Stimulated activated CD4-positive, alpha-beta T cell treated with anti-CD3 and anti-CD28 coated beads, Interleukin-15, amount 100 ng/mL, for 1 hour (primary cell): ENCODE measurements around the gene CCDC88C.

Experiments used
- DNase-seq, 2 donors: peaks; one replicate each; pipeline ENCODE4 v3.0.0-alpha.2; 2020; ENCODE audit warnings: low read depth in 1 of 2, low spot score in 1 of 2

Gene CCDC88C

DNA sequence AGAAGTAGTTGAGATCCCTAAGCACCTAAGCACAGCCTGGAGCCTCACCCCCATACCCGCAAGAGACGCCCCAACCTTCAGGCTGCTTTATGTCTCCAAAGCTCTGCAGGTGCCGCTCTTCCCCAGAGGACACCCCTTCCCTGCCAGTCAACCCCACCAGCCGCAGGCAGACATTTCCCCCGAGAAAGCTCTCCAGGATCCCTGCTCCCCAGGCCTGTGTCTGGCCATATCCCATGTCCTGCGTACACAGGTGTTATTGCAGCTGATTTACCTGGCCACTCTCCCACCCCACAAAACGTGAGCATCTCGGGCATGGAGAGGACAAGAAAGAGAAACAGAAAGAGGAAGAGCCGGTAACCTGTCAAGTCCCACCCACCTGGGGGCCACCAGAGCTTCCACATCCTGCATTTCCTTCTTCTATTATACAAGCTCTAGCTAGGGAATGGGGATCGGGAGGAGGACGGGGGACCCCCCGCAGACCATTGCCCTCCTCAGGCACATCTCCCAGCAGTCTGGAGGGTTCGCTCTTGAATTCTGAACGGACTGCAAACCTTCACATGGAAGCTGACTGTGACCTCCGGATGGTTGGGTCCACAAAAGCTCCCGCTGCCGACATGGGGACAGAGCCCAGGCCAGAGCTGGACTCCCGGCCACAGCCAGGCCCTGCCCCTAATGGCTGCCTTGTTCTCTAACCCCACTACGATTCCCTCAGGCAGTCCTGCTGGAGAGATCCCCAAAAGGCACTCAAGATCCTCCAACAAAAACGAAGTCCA is 17.6 kb downstream of the CCDC88C start:
- no peak for DNase-seq

DNA sequence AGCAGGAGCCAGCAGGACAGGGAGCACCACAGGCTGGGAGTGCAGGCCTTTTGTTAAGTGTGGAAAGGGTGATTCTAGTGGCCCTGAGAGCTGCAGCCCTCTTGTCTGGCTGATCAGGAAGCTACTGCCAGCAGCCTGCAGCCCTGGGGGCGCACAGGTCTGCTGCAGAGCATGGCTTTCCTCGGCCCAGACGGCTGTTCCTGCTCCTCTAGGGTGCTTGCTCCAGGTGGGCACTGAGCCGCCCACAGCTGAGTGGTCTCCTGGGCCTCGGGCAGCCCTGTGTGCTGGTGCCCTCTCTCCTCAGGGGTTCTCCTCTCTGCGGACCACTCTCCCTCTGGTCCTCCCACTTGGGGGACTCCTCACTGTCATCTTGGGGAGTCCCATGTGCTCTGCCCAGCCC is 18.9 kb downstream of the CCDC88C start:
- DNase-seq: no peak

DNA sequence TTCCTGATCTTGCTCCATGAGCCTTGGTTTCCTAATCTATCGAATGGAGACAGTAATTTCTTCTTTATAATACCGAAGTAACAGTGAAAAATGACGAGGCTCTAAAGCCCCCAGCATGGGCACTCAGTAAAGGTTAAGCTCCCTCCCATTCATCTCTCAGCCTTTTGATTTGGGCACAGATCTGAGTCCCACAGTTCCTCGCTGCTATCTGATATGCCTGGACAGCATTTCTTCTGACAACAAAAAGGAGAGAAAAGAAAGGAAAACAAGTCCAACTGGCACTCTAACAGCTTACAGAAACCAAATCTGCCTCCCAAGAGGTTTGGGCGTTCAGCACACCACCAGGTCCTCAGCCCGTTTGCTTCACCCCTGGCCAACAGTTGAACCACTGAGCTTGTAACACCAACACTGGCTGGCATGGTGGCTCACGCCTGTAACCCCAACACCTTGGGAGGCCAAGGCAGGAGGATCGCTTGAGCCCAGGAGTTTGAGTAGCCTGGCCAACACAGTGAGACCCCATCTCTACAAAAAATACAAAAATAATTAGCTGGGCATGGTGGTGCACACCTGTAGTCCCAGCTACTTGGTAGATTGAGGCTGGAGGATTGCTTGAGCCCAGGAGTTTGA is 19.5 kb downstream of the CCDC88C start:
- DNase-seq: no peak

DNA sequence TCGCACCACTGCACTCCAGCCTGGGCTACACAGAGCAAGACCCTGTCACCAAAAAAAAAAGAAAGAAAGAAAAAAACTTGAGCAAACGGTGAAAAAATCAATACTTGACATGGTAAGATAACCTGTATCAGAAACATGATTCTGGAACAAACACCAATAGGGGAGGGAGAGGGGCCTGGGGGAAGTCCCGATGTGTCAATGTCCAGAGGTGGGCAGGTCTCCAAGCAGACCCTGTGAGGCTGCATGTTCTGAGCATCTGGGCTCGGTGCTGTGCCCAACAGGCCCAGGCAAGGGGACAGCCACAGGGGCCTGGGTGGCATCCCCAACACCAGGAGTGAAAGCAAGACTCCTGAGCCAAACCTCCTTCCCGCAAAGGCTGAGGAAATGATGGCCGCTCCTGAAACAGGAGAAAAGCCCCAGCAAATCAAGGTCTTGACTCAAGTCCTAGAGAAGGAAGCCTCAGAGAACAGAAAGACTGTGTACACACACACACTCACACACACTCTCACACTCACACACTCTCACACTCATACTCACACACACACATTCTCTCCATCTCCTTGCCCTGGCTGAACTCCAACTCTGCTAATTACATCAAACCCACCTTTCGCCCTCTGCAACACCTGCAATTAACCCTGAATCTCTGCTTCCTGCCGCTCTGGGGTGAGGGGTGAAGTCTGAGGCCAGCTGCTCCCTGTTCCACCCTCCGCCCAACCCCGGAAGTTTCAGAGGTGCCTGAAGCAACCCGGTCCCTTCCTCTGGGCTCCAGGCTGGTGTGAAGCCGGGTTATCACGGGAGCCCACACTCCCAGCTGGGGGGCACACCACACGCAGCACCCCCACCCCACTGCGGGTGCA is 20.4 kb downstream of the CCDC88C start:
- DNase-seq: peak in 1 of 2 donors; percentile 29

DNA sequence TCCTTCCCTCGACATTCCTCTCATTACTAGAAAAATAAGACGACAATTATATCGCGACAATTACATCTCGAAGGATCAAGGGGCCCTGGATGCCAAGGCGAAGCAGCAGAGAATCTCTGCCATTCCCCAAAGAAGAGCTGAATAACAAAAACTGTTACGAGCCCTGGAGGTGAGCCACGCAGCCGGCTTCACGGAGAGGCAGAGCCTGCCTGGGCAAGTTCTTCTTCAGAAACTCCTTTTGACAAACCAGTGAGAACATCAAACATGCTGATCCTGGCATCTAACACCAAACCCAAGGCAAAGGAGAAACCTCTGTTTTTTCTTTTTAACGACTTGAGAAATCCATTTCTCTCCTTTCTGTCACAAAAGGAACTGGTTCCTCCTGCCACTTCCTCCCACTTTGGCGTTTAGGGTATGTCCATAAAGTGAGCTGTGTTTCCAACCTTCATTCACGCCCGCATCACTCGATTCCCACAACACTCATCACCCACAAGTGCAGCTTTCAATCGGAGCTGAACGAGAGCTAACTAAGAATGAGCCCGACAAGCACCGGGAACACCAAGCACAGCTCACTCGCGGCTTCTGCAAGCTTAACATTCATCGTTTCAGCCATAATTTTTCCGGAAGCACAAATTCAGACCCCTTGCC is 21.5 kb downstream of the CCDC88C start:
- DNase-seq: no peak

DNA sequence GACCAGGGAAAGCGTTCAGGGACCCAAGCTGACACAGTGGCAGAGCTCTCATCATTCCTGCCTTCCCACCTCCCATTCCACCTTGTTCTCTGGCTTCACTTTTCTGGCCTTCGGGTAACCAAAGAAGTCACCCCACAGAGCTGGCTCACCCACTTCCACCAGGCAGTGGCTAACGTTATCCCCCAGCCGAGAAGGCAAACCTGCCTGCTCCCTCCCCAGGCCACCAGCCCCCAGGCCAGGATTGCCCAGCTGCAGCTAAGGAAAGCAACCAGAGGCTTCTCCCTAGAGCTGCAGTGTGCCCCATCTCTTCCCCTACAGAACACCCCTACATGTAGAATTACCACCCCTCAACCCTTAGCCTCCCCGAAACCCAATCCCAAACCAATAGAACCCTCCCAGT is 22.2 kb downstream of the CCDC88C start:
- no peak for DNase-seq

DNA sequence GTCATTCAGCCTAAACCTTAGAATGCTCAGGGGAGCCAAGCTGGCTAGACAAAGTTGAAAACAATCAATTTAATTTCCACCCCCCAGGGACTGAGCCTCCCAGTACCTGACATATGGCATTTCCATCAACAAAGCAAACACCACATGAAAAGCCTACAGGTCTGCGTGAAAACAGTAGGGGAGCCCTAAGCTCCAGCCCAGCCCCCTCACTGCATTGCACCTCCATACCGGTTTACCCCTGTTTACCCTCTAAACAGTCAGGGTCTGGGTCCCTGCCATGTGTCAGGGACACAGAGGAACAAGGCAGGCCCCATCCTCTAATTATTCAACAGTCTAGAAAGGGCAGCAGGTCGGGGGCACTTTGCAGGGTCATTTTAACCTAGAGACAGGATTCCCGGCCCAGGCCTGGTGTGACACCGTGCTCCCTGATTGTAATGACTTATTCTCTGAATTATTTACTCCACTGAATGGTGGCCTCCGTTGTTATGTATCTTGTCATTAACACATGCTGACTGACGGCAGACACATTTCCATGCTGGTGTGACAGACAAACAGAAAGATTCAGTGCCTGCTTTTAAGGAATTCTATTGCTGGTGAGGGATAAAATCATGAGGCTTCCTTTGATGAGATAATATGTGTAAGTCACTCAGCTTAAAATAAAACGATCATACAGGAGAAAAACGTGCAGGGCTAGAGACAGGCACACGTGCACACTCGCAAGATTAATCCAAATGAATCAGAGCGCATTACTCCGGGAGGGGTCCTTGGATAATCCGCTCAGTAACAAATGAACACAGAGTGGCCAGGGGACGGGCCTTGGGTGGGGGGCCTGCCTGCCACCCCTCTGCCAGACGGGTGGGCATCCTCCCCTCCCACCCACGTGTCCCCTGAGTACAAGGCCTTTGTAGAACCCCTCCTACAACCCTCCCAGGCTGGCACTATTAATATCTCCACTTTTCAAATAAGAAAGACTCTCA is 23.2 kb downstream of the CCDC88C start:
- no peak for DNase-seq

DNA sequence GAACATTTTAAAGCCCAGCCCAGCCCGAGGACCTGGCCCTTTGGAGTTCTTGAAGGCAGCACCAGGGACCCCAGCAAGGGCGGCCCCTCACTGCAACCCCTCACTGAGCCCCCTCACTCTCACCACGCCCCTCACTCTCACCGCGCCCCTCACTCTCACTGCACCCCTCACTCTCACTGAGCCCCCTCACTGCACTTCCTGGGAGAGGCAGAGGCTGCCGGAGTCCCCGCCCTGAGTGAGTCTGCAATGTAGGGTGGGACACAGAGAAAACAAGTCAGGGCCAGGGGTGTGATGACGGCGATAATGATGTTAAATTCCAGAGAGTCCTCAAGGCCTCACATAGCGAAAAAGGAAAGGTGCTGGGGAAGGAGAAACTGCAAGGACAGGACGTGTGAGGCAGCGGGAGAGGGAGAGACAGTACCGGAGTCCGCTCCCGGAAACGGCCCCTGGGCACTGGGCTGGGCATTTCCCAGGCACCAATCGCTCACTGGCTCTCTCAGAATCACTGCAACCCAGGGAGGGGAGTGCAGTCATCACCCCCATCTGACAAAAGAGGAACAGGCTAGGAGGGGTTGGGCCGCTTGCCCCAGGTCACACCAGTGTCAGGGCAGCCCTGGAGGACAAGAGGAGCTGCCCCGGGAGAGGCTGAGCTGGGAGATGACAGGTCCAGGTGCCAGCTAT is 24.9 kb downstream of the CCDC88C start:
- no peak for DNase-seq

DNA sequence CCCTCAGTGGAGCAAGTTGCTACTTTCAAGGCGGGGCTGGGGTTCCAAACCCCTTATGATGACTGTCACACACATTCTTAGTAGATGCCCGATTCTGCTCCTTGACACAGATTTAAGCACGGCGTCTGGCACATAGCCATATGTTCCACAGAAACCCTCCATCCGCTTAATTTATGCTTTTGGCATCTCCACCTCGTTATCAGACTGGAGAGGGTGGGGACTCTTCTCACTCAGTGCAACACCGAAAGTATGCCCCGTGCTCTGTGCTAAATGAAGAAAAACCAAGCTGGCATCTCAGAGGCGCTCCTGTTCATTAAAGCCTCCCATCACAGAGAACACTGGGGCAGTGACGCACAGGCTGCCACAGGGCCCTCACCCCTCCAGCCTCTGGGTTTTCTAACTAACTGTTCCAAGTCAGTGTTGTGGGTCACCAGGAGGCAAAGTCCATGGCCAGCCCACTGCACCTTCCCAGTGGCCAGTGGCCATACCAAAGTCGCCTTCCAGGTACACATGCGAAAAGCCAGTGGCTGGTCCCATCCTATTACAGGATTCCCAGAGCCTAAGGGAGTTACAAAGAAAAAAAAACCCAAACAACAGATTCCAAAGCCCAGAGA is 27.3 kb downstream of the CCDC88C start:
- no peak for DNase-seq

DNA sequence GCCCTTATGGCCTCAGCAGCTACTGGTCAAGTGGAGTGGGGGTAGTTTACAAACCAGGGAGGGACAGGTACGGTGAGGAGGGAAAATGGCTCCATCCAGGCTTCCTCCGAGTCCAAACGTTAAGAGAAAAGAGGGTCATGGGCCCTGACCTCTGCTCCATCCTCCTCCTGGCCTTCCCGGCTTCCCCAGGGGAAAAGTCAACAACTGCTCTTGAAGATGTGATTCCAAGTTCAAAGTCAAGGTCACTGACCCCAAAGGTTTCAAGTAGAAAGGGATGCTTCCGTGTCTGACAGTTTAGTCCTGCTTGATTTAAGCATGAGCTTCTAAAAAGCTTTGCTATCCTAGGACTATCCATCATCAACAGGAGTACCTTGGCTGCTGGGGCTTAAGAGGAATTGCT is 28.5 kb downstream of the CCDC88C start:
- DNase-seq: no peak

DNA sequence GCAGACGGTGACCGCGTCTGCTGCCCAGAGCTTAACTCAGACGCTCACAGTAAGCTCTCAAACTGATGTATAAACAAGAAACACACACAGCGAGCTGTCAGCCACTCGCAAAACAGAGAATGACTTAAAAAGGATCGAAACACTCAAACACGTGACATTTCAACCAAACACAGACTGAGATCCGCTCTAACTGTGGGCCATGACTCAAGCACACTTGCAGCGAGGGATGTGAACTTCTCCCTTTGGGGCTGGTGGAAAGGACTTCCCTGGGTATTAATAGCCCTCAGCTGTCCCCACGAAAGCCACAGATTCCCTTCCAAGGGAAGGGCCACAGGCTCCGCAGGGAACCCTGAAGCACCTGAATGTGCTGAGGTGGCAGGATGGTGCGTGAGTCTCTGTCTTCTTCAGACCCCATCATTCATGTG is 29.1 kb downstream of the CCDC88C start:
- DNase-seq: no peak

DNA sequence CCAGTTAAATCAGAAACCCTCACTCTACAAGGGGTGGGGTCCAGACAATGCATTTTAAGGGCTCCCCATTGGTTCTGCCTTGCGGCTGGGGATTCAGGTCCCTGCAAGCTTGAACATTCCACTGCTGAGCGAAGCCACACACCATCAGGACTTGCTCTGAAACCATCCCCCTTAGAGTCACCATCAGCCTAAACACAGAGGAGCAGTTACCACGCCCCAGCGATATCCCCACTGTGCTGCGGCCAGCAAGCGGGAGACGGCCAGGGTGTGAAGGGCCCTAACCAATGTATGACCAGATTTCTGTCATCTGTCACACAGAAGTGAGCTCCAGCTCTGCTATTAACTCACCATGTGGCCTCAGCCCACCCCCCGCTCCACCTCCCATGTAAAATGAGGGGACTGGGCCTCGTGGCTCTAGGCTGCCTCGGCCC is 29.7 kb downstream of the CCDC88C start:
- DNase-seq: no peak

DNA sequence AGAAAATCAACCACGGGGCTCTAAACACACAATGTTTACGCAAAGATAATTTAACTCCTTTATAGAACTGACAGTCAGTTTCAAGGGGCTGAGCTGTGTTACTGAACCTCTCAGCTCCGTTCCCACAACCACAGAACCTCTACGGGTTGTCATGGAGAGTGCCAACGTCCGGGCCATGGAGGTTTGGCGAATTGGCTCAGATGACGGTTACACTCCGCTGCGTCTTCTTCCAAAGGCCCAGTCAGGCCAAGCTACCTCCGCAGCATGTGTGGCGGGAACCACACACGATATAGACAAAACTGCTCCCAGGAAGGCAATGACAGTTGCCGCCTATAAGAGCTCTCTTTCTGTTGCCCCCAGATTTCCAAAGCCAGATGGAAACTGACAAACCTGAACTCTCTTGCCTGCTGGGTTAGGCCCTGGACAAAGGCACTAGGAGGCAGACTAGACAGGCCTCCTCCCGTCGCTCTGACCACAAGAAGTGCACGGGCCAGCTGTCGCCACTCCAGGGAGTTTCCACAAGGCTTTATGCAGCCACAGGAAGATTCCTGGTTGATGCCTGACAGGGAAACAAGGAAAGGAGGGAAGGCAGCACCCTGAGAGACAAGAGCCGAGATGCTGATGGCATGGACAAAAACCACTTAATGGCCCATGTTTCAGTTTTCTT is 30.3 kb downstream of the CCDC88C start:
- DNase-seq: no peak

DNA sequence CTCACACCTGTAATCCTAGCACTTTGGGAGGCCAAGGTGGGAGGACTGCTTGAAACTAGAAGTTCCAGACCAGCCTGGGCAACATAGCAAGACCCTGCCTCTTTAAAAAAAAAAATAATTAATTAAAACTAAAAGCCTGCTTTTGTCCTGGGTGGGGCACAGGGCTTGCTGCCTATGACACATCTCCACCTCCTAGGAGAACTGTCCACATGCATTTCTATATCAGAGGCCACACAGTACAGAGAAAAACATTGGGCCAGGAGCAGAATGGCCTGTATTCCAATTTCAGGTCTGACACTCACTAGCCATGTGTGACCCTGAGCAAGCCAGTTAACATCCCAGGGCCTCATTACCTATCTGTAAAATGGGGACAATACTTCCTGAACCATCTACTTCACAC is 31.9 kb downstream of the CCDC88C start:
- no peak for DNase-seq

DNA sequence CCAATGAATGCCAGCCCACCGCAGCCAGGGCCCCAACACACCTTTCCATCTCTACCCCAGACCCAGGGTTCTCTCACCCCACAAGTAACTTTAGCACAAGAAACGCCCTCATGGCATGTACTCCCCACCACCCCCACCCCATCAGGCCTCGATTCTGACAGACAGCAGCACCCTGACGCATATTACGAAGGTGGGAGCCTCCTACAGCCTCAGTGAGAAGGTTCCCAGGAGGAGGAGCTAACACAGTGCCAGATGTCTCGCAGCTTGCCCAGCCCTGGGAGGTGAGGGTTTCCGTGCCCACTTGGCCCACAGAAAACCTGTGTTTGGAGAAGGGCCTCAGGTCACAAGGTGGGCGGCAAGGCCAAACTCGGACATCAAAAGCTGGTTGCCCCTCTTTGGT is 32.4 kb downstream of the CCDC88C start:
- no peak for DNase-seq

DNA sequence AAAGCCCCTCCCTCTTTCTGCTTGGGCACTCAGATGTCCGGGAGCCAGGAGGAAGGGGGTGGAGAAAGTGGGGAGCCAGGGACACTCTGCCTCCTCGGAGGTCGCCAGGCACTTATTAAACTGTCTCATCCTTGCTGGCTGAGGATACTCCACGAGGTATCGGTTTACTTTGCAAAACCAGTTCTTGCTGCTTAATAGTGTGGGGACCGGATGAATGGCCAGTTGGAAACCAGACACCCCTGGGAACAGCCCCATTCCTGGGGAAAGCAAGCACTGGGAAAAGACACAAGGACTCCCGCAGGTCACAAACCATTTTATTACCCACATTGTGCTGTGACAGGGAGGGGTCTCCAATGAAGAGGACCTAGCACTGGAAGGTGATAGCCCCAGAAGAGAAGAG is 34.2 kb downstream of the CCDC88C start:
- DNase-seq: no peak

DNA sequence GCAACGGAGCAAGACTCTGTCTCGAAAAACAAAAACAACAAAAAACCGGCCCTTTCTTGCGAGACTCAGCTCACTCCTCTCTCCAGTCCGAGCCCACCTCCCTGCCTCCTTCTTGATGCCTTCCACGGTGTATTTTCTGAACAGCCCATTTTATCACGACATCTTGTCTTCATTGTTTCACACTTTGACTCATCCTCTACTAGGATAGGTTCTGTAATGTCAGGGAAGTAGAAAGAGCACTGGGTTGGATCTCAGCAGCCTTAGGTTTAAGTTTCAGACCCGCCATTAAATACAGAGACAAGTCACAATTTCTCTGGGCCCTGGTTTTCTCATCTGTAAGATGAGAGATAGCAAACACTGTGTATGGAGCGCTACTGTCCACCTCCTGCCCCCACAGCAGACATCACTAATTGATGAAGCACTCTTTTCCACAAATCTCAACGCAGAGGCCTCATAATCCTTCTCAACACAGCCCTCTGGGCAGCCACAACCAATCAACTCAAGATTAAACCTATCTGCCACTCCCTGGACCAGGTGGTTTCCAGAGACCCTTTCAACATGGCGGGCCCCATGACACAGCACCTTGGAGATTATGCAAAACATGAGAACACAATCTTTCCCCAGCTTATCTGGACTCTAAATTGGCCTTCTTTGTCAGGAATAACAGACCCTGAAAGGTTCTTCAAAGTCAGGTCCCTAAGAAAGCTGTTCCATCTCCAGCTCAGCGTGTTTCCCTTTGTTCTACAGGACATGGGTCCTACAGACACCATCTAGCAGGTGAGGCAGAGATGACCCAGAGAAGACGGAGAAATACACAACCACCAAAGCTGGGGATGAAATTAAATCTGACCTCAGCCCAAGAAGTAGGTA is 35.6 kb downstream of the CCDC88C start:
- no peak for DNase-seq
